ENCODE results near the gene BLOC1S3. TPM values are rescaled to one million over a fixed set of nuclear protein-coding genes. Genes with fewer than 3 reads are reported as not detected.

Gene BLOC1S3
- total and polyA plus RNA-seq, 10 donors = 5.0 to 31.7 (median 16.4) TPM

DNA sequence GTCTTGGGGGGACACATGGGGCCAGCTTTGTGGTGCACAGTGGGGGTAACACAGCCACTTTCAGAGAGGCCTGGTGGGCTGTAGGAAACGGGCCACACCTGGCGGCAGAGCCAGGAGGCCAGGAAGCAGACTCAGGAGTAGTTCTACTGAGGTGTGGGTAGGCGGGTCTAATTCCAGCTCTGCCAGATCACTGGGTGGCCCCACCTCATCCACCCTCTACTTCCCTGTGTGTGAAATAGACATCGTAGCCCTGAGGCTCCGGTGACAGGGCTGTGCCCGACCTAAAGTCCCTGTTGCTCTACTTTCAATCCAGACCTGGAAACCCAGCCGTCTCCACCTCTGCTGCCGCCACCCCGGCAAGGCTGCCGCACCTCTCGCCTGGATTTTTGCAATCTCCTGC is 21.8 kb upstream of the BLOC1S3 start:
- Histone ChIP-seq H3K4me1 (peaks cover 23 to 31% (median 27%) of the 10 kb centered on the region in 6 donors), H3K36me3 (no peaks in the 10 kb centered on the region), H3K27me3 (replicated peaks in 1 of 7) (peaks cover 0 to 100% (median 41%) of the 10 kb centered on the region in 7 donors), H3K27ac (no peak overlapping the region), H3K4me3 (no peak overlapping the region), H3K9me3 (no peaks in the 10 kb centered on the region)
- intact Hi-C loops (cut with DNase I; ENCODE audit: low total_unique reads) = no loop called here
- WGBS, 5 donors = 82 to 88% (median 85%) methylated on average over 11 of the region's 11 CpGs
- DNase-seq = no peak
- TF ChIP-seq, protein P1, sequence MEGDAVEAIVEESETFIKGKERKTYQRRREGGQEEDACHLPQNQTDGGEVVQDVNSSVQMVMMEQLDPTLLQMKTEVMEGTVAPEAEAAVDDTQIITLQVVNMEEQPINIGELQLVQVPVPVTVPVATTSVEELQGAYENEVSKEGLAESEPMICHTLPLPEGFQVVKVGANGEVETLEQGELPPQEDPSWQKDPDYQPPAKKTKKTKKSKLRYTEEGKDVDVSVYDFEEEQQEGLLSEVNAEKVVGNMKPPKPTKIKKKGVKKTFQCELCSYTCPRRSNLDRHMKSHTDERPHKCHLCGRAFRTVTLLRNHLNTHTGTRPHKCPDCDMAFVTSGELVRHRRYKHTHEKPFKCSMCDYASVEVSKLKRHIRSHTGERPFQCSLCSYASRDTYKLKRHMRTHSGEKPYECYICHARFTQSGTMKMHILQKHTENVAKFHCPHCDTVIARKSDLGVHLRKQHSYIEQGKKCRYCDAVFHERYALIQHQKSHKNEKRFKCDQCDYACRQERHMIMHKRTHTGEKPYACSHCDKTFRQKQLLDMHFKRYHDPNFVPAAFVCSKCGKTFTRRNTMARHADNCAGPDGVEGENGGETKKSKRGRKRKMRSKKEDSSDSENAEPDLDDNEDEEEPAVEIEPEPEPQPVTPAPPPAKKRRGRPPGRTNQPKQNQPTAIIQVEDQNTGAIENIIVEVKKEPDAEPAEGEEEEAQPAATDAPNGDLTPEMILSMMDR (IDR thresholded peaks at IDR 0.05 in 8 of 11, conservative IDR thresholded peaks at IDR 0.05 in 3 of 11) = no peak
- TF ChIP-seq POLR2A (IDR thresholded peaks at IDR 0.05) (no peak), POLR2AphosphoS5 (IDR thresholded peaks at IDR 0.05) (no peak)

DNA sequence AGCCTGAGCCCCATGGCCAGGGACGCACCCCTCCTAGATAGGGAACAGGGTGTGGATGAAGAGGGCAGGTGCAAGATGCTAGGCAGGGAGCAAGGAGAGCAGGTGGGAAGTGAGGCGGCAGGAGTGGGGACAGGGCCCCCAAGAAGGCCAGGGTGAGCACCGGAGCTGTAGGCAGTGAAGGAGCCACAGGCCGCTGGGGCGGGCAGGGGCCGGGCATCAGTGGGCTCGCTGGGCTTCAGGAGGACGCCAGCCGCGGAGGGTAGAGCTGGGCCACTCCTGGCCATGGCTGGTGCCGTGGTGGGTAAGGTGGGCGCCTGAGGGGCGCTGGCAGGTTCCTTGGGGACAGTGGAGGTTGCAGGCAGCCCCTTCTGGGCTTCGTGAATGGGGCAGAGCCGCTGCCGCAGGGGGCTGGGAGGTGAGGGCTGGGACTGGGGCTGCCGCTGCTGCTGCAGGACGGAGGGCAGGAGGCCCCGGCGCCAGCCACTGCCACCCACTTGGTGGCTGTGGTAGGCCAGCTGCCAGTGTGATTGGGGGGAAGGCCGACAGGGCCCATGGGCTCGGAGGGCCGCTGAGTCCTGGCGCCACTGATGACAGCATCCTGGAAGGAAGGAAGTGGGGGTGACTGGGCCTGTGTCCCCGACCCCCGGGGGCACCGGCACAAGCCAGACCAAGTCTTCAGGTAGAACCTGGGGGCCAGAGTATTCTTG is 19.9 kb upstream of the BLOC1S3 start:
- H3K27me3 ChIP-seq (replicated peaks in 1 of 7) = peaks cover 0 to 84% (median 24%) of the 10 kb centered on the region in 7 donors

DNA sequence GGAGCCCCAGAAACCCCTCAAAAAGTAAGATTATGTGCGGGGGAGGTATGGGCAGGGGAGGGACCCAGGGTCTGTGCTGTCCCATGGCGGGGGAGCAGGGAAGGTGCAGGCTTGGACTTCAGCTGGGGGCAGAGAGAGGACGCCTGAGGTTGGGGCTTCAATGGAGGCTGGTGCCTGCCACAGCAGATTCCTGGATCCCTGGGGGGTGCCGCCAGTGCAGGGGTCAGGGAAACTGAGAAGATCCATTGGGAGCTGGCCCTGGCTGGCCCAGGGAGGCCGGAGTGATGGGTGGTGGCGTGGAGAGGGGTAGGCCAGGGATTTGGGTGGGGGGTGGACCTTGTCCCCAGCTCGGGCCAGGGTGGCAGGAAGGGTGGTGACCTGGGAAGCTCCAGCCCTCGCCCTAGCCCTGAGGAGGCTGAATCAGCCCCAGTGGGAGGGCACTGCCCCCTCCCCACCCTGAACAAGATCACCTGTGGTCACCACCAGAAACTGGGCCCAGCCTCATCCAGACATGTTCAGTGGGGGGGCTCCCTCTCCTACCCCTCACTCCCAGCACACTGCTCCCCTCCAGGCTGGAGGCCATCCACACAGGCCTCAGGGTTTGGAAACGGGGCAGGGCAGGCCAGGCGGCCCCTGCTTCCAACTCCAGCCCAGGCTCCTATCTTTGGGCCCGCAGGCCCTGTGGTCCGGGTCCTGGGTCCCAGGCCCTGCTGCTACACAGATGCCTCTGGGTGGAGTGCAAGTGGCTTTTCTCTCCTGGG is 19.2 kb upstream of the BLOC1S3 start:
- H3K4me1 ChIP-seq = peaks cover 4 to 13% (median 9%) of the 10 kb centered on the region in 6 donors
- intact Hi-C loops (cut with DNase I; ENCODE audit: low total_unique reads) = no loop called here
- H3K36me3 ChIP-seq = no peaks in the 10 kb centered on the region
- peaks cover 0 to 76% (median 17%) of the 10 kb centered on the region in 7 donors for H3K27me3 ChIP-seq (replicated peaks in 1 of 7)
- DNase-seq = no peak
- 75 to 89% (median 82%) methylated on average over 10 to 12 of the region's 12 CpGs for WGBS, 5 donors
- H3K4me3 ChIP-seq = no peak overlapping the region
- no peak for TF ChIP-seq POLR2A (IDR thresholded peaks at IDR 0.05)
- TF ChIP-seq POLR2AphosphoS5 (IDR thresholded peaks at IDR 0.05) = peak in 1 of 3 donors; percentile 43
- H3K27ac ChIP-seq = no peak overlapping the region
- H3K9me3 ChIP-seq = no peaks in the 10 kb centered on the region

More for the DNA sequence above, 19.9 kb upstream of the BLOC1S3 start:
- H3K9me3 ChIP-seq = no peaks in the 10 kb centered on the region
- TF ChIP-seq POLR2A (IDR thresholded peaks at IDR 0.05) (no peak), POLR2AphosphoS5 (IDR thresholded peaks at IDR 0.05) (peak in 1 of 3 donors; percentile 10)
- H3K4me1 ChIP-seq = peaks cover 4 to 13% (median 9%) of the 10 kb centered on the region in 6 donors
- no peak overlapping the region for H3K27ac ChIP-seq
- WGBS, 5 donors = 52 to 61% (median 56%) methylated on average over 23 to 27 of the region's 27 CpGs
- H3K36me3 ChIP-seq = no peaks in the 10 kb centered on the region
- no peak for DNase-seq
- intact Hi-C loops (cut with DNase I; ENCODE audit: low total_unique reads) = no loop called here
- H3K4me3 ChIP-seq = no peak overlapping the region

DNA sequence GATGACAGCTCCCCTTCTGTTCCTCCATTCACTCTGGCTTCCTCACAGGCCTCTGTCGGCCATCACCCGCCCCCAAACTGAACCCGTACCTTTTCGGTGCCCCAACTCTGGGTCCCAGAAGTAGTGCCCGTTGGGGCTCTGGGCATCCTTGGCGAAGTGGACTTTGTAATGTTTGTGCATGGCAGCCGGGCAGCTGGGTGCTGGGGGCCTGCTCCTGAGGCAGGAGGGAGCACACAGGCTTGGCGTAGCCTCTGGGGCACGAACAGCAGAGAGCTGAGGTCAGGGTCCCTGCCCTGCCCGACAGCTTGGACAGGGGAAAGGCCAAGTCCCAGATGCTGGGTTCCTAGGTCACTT is 18.6 kb upstream of the BLOC1S3 start:
- TF ChIP-seq POLR2AphosphoS5 (IDR thresholded peaks at IDR 0.05) = peak in 1 of 3 donors; percentile 5
- TF ChIP-seq, protein P1 (IDR thresholded peaks at IDR 0.05 in 8 of 11, conservative IDR thresholded peaks at IDR 0.05 in 3 of 11) = no peak
- TF ChIP-seq POLR2A (IDR thresholded peaks at IDR 0.05) = no peak
- peaks cover 0 to 71% (median 17%) of the 10 kb centered on the region in 7 donors for H3K27me3 ChIP-seq (replicated peaks in 1 of 7)

More for the DNA sequence above, 18.6 kb upstream of the BLOC1S3 start:
- Histone ChIP-seq H3K4me1 (peaks cover 9 to 16% (median 12%) of the 10 kb centered on the region in 6 donors), H3K9me3 (no peaks in the 10 kb centered on the region), H3K36me3 (no peaks in the 10 kb centered on the region), H3K4me3 (no peak overlapping the region), H3K27ac (no peak overlapping the region)
- WGBS, 5 donors = 76 to 89% (median 81%) methylated on average over 9 to 10 of the region's 10 CpGs
- DNase-seq = no peak
- intact Hi-C loops (cut with DNase I; ENCODE audit: low total_unique reads) = no loop called here

All from spleen (tissue), 11 donors.